Endodermal cell (in vitro differentiated cells): Measurements from ENCODE around the gene SPOUT1. TPM values are rescaled to one million over a fixed set of nuclear protein-coding genes. Genes with fewer than 3 reads are reported as not detected.

Experiments
- DNase-seq: peaks from one replicate; pipeline ENCODE4 v3.0.0-alpha.2; 2017
- H3K27ac ChIP-seq: 2 replicates; pipeline ENCODE4 v1.5.1; 2013; ENCODE audit warnings: mild to moderate bottlenecking, low read depth, low read length, moderate library complexity
- H3K27me3 ChIP-seq: 2 replicates; pipeline ENCODE4 v1.6.1; 2013; ENCODE audit warnings: mild to moderate bottlenecking, low read length, moderate library complexity; ENCODE audit not compliant: insufficient read depth, control insufficient read depth, poor library complexity, severe bottlenecking
- H3K36me3 ChIP-seq: 2 replicates; pipeline ENCODE4 v1.7.0; 2013; ENCODE audit warnings: mild to moderate bottlenecking, low read length, moderate library complexity; ENCODE audit not compliant: control insufficient read depth, insufficient read depth
- H3K4me1 ChIP-seq: one replicate; pipeline ENCODE4 v1.7.0; 2013; ENCODE audit warnings: low read length; ENCODE audit not compliant: control insufficient read depth, insufficient read depth
- H3K4me3 ChIP-seq: 2 replicates; pipeline ENCODE4 v1.5.1; 2013; ENCODE audit warnings: mild to moderate bottlenecking, low read length, moderate library complexity
- H3K9ac ChIP-seq: 2 replicates; pipeline ENCODE4 v1.6.1; 2013; ENCODE audit warnings: mild to moderate bottlenecking, low read length, moderate library complexity; ENCODE audit not compliant: poor library complexity, severe bottlenecking; ENCODE audit errors: extremely low read depth
- H3K9me3 ChIP-seq: 2 replicates; pipeline ENCODE4 v1.6.1; 2013; ENCODE audit warnings: mild to moderate bottlenecking, low read length, moderate library complexity; ENCODE audit not compliant: control insufficient read depth
- H3K27ac Mint-ChIP-seq: 2 replicates; pipeline ENCODE4 v1.8.0; 2020; ENCODE audit warnings: mixed read lengths
- H3K27me3 Mint-ChIP-seq: 2 replicates; pipeline ENCODE4 v1.8.0; 2021; ENCODE audit warnings: mild to moderate bottlenecking, mixed read lengths; ENCODE audit not compliant: insufficient read depth
- H3K36me3 Mint-ChIP-seq: 2 replicates; pipeline ENCODE4 v1.8.0; 2020; ENCODE audit warnings: low read depth, mixed read lengths
- H3K4me1 Mint-ChIP-seq: 2 replicates; pipeline ENCODE4 v1.8.0; 2020; ENCODE audit warnings: mixed read lengths
- H3K4me3 Mint-ChIP-seq: 2 replicates; pipeline ENCODE4 v1.8.0; 2020; ENCODE audit warnings: mild to moderate bottlenecking, moderate library complexity, mixed read lengths
- H3K9me3 Mint-ChIP-seq: 2 replicates; pipeline ENCODE4 v1.8.0; 2020; ENCODE audit warnings: mild to moderate bottlenecking, mixed read lengths
- WGBS, 2 experiments: methylation state at CpG; one replicate each; pipeline versions ENCODE4 v1.1.5 to v1.1.7; 2013; ENCODE audit warnings: missing lambda C conversion rate in 2 of 2, mixed read lengths in 1 of 2; ENCODE audit not compliant: insufficient coverage in 1 of 2, insufficient read length in 1 of 2; 5-methylcytosine and 5-hydroxymethylcytosine counted together
- total RNA-seq, 2 donors: library from RNA; stranded (reverse); fragmentation: NEBNext Ultra II Directional in 1 of 2; extraction: Animal tissue kit (Norgen Biotek cat#: 25700) in 1 of 2; gene quantifications; 2 replicates in 1 of 2; 3 replicates in 1 of 2; pipeline ENCODE4 v1.2.1, GENCODE V29; 2021
- TF ChIP-seq, protein P1 (sequence below): fragments of 200-600 bp; sonication (generic); conservative IDR thresholded peaks from 2 replicates; pipeline ENCODE4 v1.5.0; 2021; ENCODE audit warnings: antibody characterized with exemption, mild to moderate bottlenecking

Gene SPOUT1
- total RNA-seq, 2 donors from 2014 or later: 66.9 to 86.5 TPM

DNA sequence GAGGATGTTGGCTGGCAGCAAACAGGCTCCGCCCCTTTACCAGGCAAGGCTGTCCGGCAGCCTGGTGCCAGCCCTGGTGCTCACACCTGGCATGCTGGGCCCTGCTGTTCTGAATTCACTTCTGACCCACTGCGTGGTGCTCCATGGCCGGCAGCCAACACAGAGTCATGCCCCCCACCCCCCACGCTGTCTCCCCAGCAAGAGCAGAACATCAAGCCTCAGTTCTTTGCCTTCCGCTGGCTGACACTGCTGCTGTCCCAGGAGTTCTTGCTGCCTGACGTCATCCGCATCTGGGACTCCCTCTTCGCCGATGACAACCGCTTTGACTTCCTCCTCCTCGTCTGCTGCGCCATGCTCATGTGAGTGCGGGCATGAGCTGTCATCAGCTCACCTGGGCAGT is 23.9 kb downstream of the SPOUT1 start:
- DNase-seq: no peak
- Mint-ChIP-seq H3K4me3 (no peak overlapping the region), H3K4me1 (no peaks in the 10 kb centered on the region), H3K9me3 (no peaks in the 10 kb centered on the region), H3K27me3 (no peaks in the 10 kb centered on the region), H3K27ac (no peak overlapping the region), H3K36me3 (peaks cover 37% of the 10 kb centered on the region)
- TF ChIP-seq, protein P1, sequence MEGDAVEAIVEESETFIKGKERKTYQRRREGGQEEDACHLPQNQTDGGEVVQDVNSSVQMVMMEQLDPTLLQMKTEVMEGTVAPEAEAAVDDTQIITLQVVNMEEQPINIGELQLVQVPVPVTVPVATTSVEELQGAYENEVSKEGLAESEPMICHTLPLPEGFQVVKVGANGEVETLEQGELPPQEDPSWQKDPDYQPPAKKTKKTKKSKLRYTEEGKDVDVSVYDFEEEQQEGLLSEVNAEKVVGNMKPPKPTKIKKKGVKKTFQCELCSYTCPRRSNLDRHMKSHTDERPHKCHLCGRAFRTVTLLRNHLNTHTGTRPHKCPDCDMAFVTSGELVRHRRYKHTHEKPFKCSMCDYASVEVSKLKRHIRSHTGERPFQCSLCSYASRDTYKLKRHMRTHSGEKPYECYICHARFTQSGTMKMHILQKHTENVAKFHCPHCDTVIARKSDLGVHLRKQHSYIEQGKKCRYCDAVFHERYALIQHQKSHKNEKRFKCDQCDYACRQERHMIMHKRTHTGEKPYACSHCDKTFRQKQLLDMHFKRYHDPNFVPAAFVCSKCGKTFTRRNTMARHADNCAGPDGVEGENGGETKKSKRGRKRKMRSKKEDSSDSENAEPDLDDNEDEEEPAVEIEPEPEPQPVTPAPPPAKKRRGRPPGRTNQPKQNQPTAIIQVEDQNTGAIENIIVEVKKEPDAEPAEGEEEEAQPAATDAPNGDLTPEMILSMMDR: no peak
- no peak overlapping the region for H3K9ac ChIP-seq
- H3K27ac ChIP-seq: no peak overlapping the region
- H3K36me3 ChIP-seq: peaks cover 44% of the 10 kb centered on the region
- 90 to 92% methylated on average over 14 of the region's 14 CpGs for WGBS, 2 experiments
- H3K4me1 ChIP-seq: no peaks in the 10 kb centered on the region
- H3K4me3 ChIP-seq: no peak overlapping the region
- no peaks in the 10 kb centered on the region for H3K9me3 ChIP-seq
- H3K27me3 ChIP-seq: no peaks in the 10 kb centered on the region

DNA sequence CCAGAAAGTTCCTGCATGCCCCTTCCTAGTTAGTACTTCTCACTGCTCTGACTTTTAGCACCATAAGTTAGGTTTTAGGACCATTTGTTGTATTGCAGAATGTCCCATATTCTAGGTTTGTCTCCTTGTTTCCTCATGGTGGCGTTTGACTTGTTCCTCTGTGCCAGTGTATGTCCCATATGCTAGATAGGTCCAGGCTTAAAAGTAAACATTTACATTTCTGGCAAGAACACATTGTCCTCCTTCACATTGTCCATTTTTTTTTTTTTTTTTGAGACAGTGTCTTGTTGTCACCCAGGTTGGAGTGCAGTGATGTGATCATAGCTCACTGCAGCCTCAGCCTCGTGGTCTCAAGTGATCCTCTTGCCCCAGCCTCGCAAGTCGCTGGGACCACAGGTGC is 27.1 kb downstream of the SPOUT1 start:
- no peak overlapping the region for H3K27ac ChIP-seq
- H3K36me3 Mint-ChIP-seq: peaks cover 54% of the 10 kb centered on the region
- H3K9me3 ChIP-seq: no peaks in the 10 kb centered on the region
- TF ChIP-seq, protein P1: no peak
- no peak overlapping the region for H3K9ac ChIP-seq
- H3K4me3 ChIP-seq: no peak overlapping the region
- no peaks in the 10 kb centered on the region for H3K9me3 Mint-ChIP-seq
- peaks cover 65% of the 10 kb centered on the region for H3K36me3 ChIP-seq
- H3K27me3 Mint-ChIP-seq: no peaks in the 10 kb centered on the region
- H3K27ac Mint-ChIP-seq: peak overlapping the region; percentile 35
- no peaks in the 10 kb centered on the region for H3K27me3 ChIP-seq
- DNase-seq: no peak
- H3K4me3 Mint-ChIP-seq: no peak overlapping the region
- no peaks in the 10 kb centered on the region for H3K4me1 Mint-ChIP-seq
- WGBS, 2 experiments: 95% methylated on average over 4 of the region's 4 CpGs
- H3K4me1 ChIP-seq: no peaks in the 10 kb centered on the region

DNA sequence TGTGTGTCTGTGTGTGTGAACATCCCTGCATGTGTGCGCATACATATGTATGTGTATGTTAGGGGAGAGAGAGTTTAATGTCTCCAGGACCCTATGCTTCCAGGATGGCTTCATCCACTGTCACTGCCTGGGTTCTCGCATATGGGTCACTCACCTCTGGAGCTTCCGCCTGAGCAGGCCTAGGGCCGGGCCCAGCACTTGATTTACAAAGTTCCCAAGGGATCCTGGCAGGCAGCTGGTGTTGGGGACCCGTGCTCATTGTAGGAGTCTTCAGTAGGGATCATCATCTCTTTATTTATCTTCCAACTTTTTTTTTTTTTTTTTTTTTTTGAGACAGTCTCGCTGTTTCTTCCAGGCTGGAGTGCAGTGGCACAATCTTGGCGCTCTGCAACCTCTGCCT is 29.5 kb downstream of the SPOUT1 start:
- H3K36me3 Mint-ChIP-seq: peaks cover 50% of the 10 kb centered on the region

More for the DNA sequence above, 29.5 kb downstream of the SPOUT1 start:
- H3K36me3 ChIP-seq: peaks cover 56% of the 10 kb centered on the region
- TF ChIP-seq, protein P1: no peak
- no peaks in the 10 kb centered on the region for H3K4me1 Mint-ChIP-seq
- no peaks in the 10 kb centered on the region for H3K9me3 ChIP-seq
- no peak overlapping the region for H3K27ac ChIP-seq
- H3K4me3 ChIP-seq: no peak overlapping the region
- no peak overlapping the region for H3K9ac ChIP-seq
- H3K4me3 Mint-ChIP-seq: no peak overlapping the region
- H3K4me1 ChIP-seq: no peaks in the 10 kb centered on the region
- WGBS, 2 experiments: 94 to 95% methylated on average over 6 to 7 of the region's 7 CpGs
- DNase-seq: no peak
- peak overlapping the region; percentile 66 for H3K27ac Mint-ChIP-seq
- H3K27me3 ChIP-seq: no peaks in the 10 kb centered on the region
- H3K27me3 Mint-ChIP-seq: no peaks in the 10 kb centered on the region
- no peaks in the 10 kb centered on the region for H3K9me3 Mint-ChIP-seq
